Activated T-cell treated with anti-CD3 and anti-CD28 coated beads, Interleukin-2, amount 50 U/mL, for 48 hours (primary cell): Measurements from ENCODE around the gene KCNQ1.

Experiments used
- DNase-seq, 2 experiments: peaks; one replicate each; pipeline ENCODE4 v3.0.0-alpha.2; 2020

Gene KCNQ1

GRCh38 chr11:2728663-2729332 lies 284.0 kb downstream of the KCNQ1 start:
- no peak for DNase-seq

GRCh38 chr11:2729841-2730240 lies 285.0 kb downstream of the KCNQ1 start:
- no peak for DNase-seq

GRCh38 chr11:2730272-2731129 lies 285.7 kb downstream of the KCNQ1 start:
- no peak for DNase-seq

GRCh38 chr11:2731130-2732125 lies 286.6 kb downstream of the KCNQ1 start:
- no peak for DNase-seq

- DNase-seq, result no peak
These were observed 287.6 kb downstream of the KCNQ1 start for GRCh38 chr11:2732261-2732939.

- no peak for DNase-seq
These were observed 288.3 kb downstream of the KCNQ1 start for GRCh38 chr11:2732940-2733628.

GRCh38 chr11:2734181-2735052 lies 289.6 kb downstream of the KCNQ1 start:
- no peak for DNase-seq

GRCh38 chr11:2735053-2735589 lies 290.3 kb downstream of the KCNQ1 start:
- no peak for DNase-seq

- DNase-seq, result no peak
These were observed 291.9 kb downstream of the KCNQ1 start for GRCh38 chr11:2736577-2737225.

- DNase-seq, result no peak
These were observed 292.4 kb downstream of the KCNQ1 start for GRCh38 chr11:2737226-2737590.

- DNase-seq, result no peak
These were observed 293.1 kb downstream of the KCNQ1 start for GRCh38 chr11:2737866-2738265.

- no peak for DNase-seq
These were observed 294.0 kb downstream of the KCNQ1 start for GRCh38 chr11:2738551-2739431.

- no peak for DNase-seq
These were observed 294.9 kb downstream of the KCNQ1 start for GRCh38 chr11:2739531-2740274.

GRCh38 chr11:2740275-2740940 lies 295.6 kb downstream of the KCNQ1 start:
- no peak for DNase-seq

GRCh38 chr11:2741006-2741376 lies 296.2 kb downstream of the KCNQ1 start:
- no peak for DNase-seq

GRCh38 chr11:2741377-2742131 lies 296.7 kb downstream of the KCNQ1 start:
- DNase-seq, result no peak

GRCh38 chr11:2742201-2742600 lies 297.4 kb downstream of the KCNQ1 start:
- DNase-seq, result no peak
